ENCODE results near the gene HSPA4.

Gene HSPA4

DNA sequence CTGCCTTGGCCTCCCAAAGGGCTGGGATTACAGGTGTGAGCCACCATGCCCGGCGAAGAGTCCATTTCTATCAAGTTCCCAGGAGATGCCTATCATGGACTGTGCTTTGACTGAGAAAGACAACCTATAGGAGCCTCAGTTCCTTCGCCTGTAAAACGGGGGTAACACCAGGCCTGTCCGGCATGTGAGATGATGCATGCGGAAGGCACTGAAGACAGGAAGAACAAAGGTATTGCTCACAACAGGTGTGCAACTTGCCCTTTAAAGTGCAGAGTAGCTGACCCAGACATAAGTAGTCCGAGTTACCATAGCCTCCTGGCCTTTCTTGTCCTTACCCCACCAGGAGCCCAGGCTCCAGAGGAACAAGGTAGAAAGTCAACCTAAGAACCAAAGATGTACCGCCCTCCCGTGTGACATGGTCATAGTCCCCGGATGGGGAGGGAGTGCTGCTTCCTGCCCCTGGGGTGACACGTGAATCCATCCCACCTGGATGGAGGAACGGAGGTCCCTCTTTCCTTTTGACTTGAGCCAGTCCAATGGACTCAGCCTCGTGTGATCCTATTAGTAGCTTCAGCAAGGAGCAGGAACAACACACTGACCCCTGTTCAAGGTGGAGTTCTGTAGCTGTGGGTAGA is 60.3 kb downstream of the HSPA4 start:
- Histone ChIP-seq H2BK15ac (ENCODE audit: low read depth, poor library complexity, severe bottlenecking) (no peak overlapping the region), H2BK12ac (ENCODE audit: low read length in 2 of 2) (no peak overlapping the region), H3K4me1 (ENCODE audit: control insufficient read depth, insufficient read depth, low read depth, low read length) (peaks cover 2% of the 10 kb centered on the region), H3K79me1 (replicated peaks; ENCODE audit: low read length, poor library complexity, severe bottlenecking) (no peaks in the 10 kb centered on the region), H3K4me3 (ENCODE audit: insufficient read depth in 1 of 2, low read depth in 1 of 2, low read length in 2 of 2) (no peak overlapping the region), H4K91ac (ENCODE audit: low read length) (no peak overlapping the region), H2BK5ac (ENCODE audit: low read depth, low read length, poor library complexity, severe bottlenecking) (no peak overlapping the region), H2AFZ (ENCODE audit: low read depth, low read length) (no peak overlapping the region), H3K9me3 (ENCODE audit: control insufficient read depth, low read length) (no peaks in the 10 kb centered on the region), H3K36me3 (ENCODE audit: control insufficient read depth in 1 of 2, insufficient read depth in 2 of 2, low read depth in 1 of 2, low read length in 2 of 2) (peaks cover 0 to 2% of the 10 kb centered on the region in 2 experiments), H4K8ac (ENCODE audit: low read length) (no peak overlapping the region), H3K4me2 (ENCODE audit: low read length, poor library complexity, severe bottlenecking) (no peak overlapping the region), H3K4ac (ENCODE audit: low read depth in 1 of 2, low read length in 2 of 2) (no peak overlapping the region), H3K18ac (ENCODE audit: low read depth in 1 of 2, low read length in 2 of 2) (no peak overlapping the region), H3K27me3 (ENCODE audit: control insufficient read depth in 1 of 2, insufficient read depth in 1 of 2, low read length in 2 of 2) (peaks cover 0 to 20% of the 10 kb centered on the region in 2 experiments), H3K23ac (ENCODE audit: low read length in 2 of 2) (no peak overlapping the region), H3K14ac (ENCODE audit: low read length in 2 of 2) (no peak overlapping the region), H3K27ac (ENCODE audit: low read length, poor library complexity, severe bottlenecking) (no peak overlapping the region), H2BK120ac (ENCODE audit: low read depth, low read length) (no peak overlapping the region), H3K9ac (ENCODE audit: low read length) (no peak overlapping the region), H2AK5ac (ENCODE audit: low read length, severe bottlenecking) (no peak overlapping the region)
- 89% methylated on average over 13 of the region's 13 CpGs for WGBS
- DNase-seq = no peak

DNA sequence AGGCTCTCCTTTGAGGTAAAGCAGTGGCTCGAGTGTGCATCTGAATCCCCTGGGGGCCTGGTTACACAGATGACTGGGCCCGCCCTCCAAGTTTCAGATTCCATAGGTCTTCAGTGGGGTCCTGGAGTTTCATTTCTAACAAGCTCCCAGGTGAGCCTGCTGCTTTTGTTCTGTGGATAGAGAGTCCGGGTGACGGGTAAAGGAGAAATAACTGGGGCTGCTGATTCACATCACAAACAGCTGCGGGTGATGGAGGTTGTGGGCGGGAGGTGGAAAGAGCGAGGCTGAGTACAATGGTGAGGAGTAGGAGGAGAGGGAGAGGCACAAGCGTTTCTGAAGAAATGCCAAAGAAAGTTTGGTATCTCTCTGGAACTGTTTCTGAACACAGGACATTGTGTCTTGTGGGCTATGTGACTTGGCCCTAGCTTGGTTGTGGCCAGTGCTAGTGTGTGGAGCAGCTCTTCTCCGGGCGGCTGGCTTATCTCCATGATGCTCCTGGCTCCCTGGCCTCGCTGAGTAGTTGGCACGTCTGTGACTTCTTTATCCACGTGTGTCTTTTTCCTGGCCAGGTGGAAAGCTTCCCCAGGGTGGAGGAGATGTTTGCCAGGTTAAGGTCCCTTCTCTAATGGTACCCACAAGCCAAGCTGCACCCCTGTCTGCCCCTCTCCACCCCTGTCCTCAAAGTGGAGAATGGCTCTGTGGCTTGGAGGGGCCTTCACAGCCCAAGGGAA is 61.7 kb downstream of the HSPA4 start:
- no peak overlapping the region for H3K14ac ChIP-seq (ENCODE audit: low read length in 2 of 2)
- H3K27me3 ChIP-seq (ENCODE audit: control insufficient read depth in 1 of 2, insufficient read depth in 1 of 2, low read length in 2 of 2) = peaks cover 0 to 27% of the 10 kb centered on the region in 2 experiments
- no peak overlapping the region for H3K4me2 ChIP-seq (ENCODE audit: low read length, poor library complexity, severe bottlenecking)
- DNase-seq = no peak
- no peak overlapping the region for H4K8ac ChIP-seq (ENCODE audit: low read length)
- no peak overlapping the region for H3K9ac ChIP-seq (ENCODE audit: low read length)
- no peaks in the 10 kb centered on the region for H3K36me3 ChIP-seq (ENCODE audit: control insufficient read depth in 1 of 2, insufficient read depth in 2 of 2, low read depth in 1 of 2, low read length in 2 of 2)
- no peak overlapping the region for H2AK5ac ChIP-seq (ENCODE audit: low read length, severe bottlenecking)
- 85% methylated on average over 13 of the region's 13 CpGs for WGBS
- no peak overlapping the region for H2BK15ac ChIP-seq (ENCODE audit: low read depth, poor library complexity, severe bottlenecking)
- no peak overlapping the region for H2AFZ ChIP-seq (ENCODE audit: low read depth, low read length)
- no peak overlapping the region for H4K91ac ChIP-seq (ENCODE audit: low read length)
- no peak overlapping the region for H3K18ac ChIP-seq (ENCODE audit: low read depth in 1 of 2, low read length in 2 of 2)
- no peak overlapping the region for H3K4me3 ChIP-seq (ENCODE audit: insufficient read depth in 1 of 2, low read depth in 1 of 2, low read length in 2 of 2)
- H3K23ac ChIP-seq (ENCODE audit: low read length in 2 of 2) = no peak overlapping the region
- no peak overlapping the region for H2BK12ac ChIP-seq (ENCODE audit: low read length in 2 of 2)
- peaks cover 2% of the 10 kb centered on the region for H3K4me1 ChIP-seq (ENCODE audit: control insufficient read depth, insufficient read depth, low read depth, low read length)
- no peak overlapping the region for H2BK5ac ChIP-seq (ENCODE audit: low read depth, low read length, poor library complexity, severe bottlenecking)
- no peak overlapping the region for H2BK120ac ChIP-seq (ENCODE audit: low read depth, low read length)
- H3K79me1 ChIP-seq (replicated peaks; ENCODE audit: low read length, poor library complexity, severe bottlenecking) = no peaks in the 10 kb centered on the region
- no peak overlapping the region for H3K27ac ChIP-seq (ENCODE audit: low read length, poor library complexity, severe bottlenecking)
- no peak overlapping the region for H3K4ac ChIP-seq (ENCODE audit: low read depth in 1 of 2, low read length in 2 of 2)
- no peaks in the 10 kb centered on the region for H3K9me3 ChIP-seq (ENCODE audit: control insufficient read depth, low read length)

DNA sequence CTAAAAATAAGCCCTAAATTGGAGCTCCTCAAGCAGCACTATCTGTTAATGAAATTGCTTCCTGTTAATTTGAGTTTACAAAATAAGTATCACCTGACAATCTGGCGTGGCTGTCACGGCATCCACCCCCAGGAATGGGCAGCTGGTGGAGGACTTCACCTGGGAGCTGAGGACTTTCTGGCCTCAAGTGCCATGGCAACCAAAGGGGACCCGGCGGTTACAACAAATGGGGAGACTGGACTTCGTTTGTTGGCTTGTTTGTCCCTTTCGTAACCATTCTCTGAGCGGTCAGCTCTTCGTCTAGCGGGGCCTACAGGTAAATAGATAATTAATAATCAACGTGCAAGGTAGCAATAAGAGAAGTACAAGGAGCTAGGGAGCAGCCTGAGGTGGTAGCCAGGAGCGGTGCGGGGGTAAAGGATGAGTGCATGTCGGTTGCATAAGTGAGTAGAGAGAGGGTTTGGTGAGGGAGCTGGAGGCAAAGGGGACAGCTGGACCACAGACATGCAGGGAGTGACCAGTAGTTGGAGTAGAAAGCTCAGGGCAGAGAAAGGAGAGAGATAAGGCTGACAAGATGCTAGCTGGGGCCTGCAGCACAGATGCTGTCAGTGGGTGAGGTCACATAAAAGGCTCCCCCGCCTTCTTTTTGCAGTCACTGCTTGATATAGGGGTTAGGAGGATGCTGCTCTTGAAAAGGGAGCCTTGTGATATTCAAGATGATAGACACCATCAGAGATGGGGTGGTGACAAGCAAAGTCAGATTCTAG is 62.5 kb downstream of the HSPA4 start:
- peaks cover 2% of the 10 kb centered on the region for H3K4me1 ChIP-seq (ENCODE audit: control insufficient read depth, insufficient read depth, low read depth, low read length)
- H3K14ac ChIP-seq (ENCODE audit: low read length in 2 of 2) = no peak overlapping the region
- no peaks in the 10 kb centered on the region for H3K79me1 ChIP-seq (replicated peaks; ENCODE audit: low read length, poor library complexity, severe bottlenecking)
- no peaks in the 10 kb centered on the region for H3K9me3 ChIP-seq (ENCODE audit: control insufficient read depth, low read length)
- no peak overlapping the region for H3K4ac ChIP-seq (ENCODE audit: low read depth in 1 of 2, low read length in 2 of 2)
- no peak overlapping the region for H4K8ac ChIP-seq (ENCODE audit: low read length)
- no peak overlapping the region for H3K27ac ChIP-seq (ENCODE audit: low read length, poor library complexity, severe bottlenecking)
- H3K4me3 ChIP-seq (ENCODE audit: insufficient read depth in 1 of 2, low read depth in 1 of 2, low read length in 2 of 2) = no peak overlapping the region
- H2BK5ac ChIP-seq (ENCODE audit: low read depth, low read length, poor library complexity, severe bottlenecking) = no peak overlapping the region
- H3K4me2 ChIP-seq (ENCODE audit: low read length, poor library complexity, severe bottlenecking) = no peak overlapping the region
- no peak overlapping the region for H4K91ac ChIP-seq (ENCODE audit: low read length)
- H2AK5ac ChIP-seq (ENCODE audit: low read length, severe bottlenecking) = no peak overlapping the region
- no peak overlapping the region for H3K18ac ChIP-seq (ENCODE audit: low read depth in 1 of 2, low read length in 2 of 2)
- H3K23ac ChIP-seq (ENCODE audit: low read length in 2 of 2) = no peak overlapping the region
- H2BK120ac ChIP-seq (ENCODE audit: low read depth, low read length) = no peak overlapping the region
- H2BK12ac ChIP-seq (ENCODE audit: low read length in 2 of 2) = no peak overlapping the region
- no peak overlapping the region for H2AFZ ChIP-seq (ENCODE audit: low read depth, low read length)
- H3K27me3 ChIP-seq (ENCODE audit: control insufficient read depth in 1 of 2, insufficient read depth in 1 of 2, low read length in 2 of 2) = peaks cover 0 to 27% of the 10 kb centered on the region in 2 experiments
- no peak overlapping the region for H3K9ac ChIP-seq (ENCODE audit: low read length)
- H3K36me3 ChIP-seq (ENCODE audit: control insufficient read depth in 1 of 2, insufficient read depth in 2 of 2, low read depth in 1 of 2, low read length in 2 of 2) = no peaks in the 10 kb centered on the region
- DNase-seq = no peak
- H2BK15ac ChIP-seq (ENCODE audit: low read depth, poor library complexity, severe bottlenecking) = no peak overlapping the region
- WGBS = 84% methylated on average over 14 of the region's 14 CpGs

DNA sequence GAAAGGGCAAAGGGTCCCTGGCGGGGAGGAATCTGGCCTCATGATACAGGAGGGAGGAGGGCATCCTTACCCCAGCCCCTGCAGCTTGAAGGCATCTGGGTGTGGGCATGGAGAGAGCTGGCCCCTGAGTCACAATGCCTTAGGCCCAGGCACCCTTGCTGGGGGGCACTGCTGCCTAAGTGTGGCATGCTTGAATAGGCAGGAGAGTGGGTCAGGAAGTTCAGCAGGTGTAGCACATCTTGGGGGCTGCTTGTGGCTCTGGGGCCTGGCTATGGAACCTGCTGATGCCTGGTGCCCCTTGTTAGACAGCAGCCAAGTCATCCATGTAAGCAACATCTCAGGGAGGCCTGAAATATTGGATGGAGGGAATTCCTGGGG is 63.1 kb downstream of the HSPA4 start:
- no peaks in the 10 kb centered on the region for H3K9me3 ChIP-seq (ENCODE audit: control insufficient read depth, low read length)
- no peak for DNase-seq

More for the DNA sequence above, 63.1 kb downstream of the HSPA4 start:
- no peak overlapping the region for H3K4ac ChIP-seq (ENCODE audit: low read depth in 1 of 2, low read length in 2 of 2)
- H2BK120ac ChIP-seq (ENCODE audit: low read depth, low read length) = no peak overlapping the region
- no peak overlapping the region for H2BK12ac ChIP-seq (ENCODE audit: low read length in 2 of 2)
- no peak overlapping the region for H2AK5ac ChIP-seq (ENCODE audit: low read length, severe bottlenecking)
- H3K14ac ChIP-seq (ENCODE audit: low read length in 2 of 2) = no peak overlapping the region
- no peaks in the 10 kb centered on the region for H3K79me1 ChIP-seq (replicated peaks; ENCODE audit: low read length, poor library complexity, severe bottlenecking)
- no peak overlapping the region for H2BK15ac ChIP-seq (ENCODE audit: low read depth, poor library complexity, severe bottlenecking)
- no peak overlapping the region for H4K91ac ChIP-seq (ENCODE audit: low read length)
- H3K4me3 ChIP-seq (ENCODE audit: insufficient read depth in 1 of 2, low read depth in 1 of 2, low read length in 2 of 2) = no peak overlapping the region
- no peak overlapping the region for H2AFZ ChIP-seq (ENCODE audit: low read depth, low read length)
- no peak overlapping the region for H3K4me2 ChIP-seq (ENCODE audit: low read length, poor library complexity, severe bottlenecking)
- WGBS = 86% methylated on average over 1 of the region's 1 CpG
- H3K36me3 ChIP-seq (ENCODE audit: control insufficient read depth in 1 of 2, insufficient read depth in 2 of 2, low read depth in 1 of 2, low read length in 2 of 2) = no peaks in the 10 kb centered on the region
- no peak overlapping the region for H3K18ac ChIP-seq (ENCODE audit: low read depth in 1 of 2, low read length in 2 of 2)
- H4K8ac ChIP-seq (ENCODE audit: low read length) = no peak overlapping the region
- no peak overlapping the region for H3K23ac ChIP-seq (ENCODE audit: low read length in 2 of 2)
- no peak overlapping the region for H3K27ac ChIP-seq (ENCODE audit: low read length, poor library complexity, severe bottlenecking)
- peaks cover 2% of the 10 kb centered on the region for H3K4me1 ChIP-seq (ENCODE audit: control insufficient read depth, insufficient read depth, low read depth, low read length)
- H3K27me3 ChIP-seq (ENCODE audit: control insufficient read depth in 1 of 2, insufficient read depth in 1 of 2, low read length in 2 of 2) = peaks cover 0 to 27% of the 10 kb centered on the region in 2 experiments
- no peak overlapping the region for H3K9ac ChIP-seq (ENCODE audit: low read length)
- no peak overlapping the region for H2BK5ac ChIP-seq (ENCODE audit: low read depth, low read length, poor library complexity, severe bottlenecking)
